Measurements from ENCODE around the gene ST6GALNAC5.

ST6GALNAC5 gene

DNA sequence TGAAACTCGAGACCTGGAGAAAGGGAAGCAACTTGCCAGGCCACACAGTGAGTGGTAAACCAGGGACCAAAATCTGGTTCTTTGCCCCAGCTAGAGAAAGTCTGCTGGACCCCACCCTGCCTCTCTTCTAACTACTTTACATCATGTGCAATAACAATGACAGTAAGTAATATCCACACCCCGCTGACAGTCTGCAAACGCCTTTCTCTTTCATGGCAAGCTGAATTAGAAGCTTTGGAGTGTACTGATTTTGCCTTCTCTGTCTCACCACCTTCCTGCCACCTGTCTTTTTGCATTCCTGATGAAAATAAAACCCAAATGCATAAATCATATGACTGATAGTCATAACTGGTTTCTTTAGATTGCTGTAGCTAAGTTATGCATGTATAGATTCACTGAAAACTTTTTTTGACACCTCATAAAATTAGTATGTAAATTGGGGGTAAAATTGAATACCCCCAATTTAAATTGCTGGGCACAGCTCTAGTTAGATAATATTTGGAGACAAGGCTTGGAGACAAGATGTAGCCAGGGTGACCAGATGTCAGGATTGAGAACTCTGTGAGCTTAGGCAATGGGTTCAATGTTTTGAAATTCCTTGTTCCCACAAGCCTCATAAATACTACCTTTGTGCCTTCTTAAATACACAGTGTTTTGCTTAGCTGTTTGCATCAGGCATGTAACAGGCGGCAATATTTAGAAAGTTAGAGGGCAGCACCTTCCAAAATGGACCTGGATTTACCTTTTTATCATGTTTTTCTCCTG lies 73.5 kb downstream of the ST6GALNAC5 start:
- POLR2A ChIA-PET, result no interaction called here
- Histone ChIP-seq H3K9me3 (ENCODE audit: control insufficient read depth, insufficient read depth, low read depth, low read length) (no peaks in the 10 kb centered on the region), H3K27ac (ENCODE audit: extremely low read depth, low read depth, low read length) (no peak overlapping the region), H3K4me1 (ENCODE audit: control insufficient read depth, insufficient read depth, low read length) (no peaks in the 10 kb centered on the region), H3K36me3 (ENCODE audit: control insufficient read depth in 2 of 2, insufficient read depth in 1 of 2, low read length in 2 of 2) (no peaks in the 10 kb centered on the region), H3K4me3 (ENCODE audit: low read depth, low read length) (no peak overlapping the region)
- CTCF ChIA-PET, result no interaction called here
- TF ChIP-seq ZNF549 (tag by site-specific recombination; IDR thresholded peaks at IDR 0.05) (no peak), SETDB1 (IDR thresholded peaks at IDR 0.05; ENCODE audit: insufficient read length, low read length) (no peak), ZNF654 (tag by site-specific recombination; IDR thresholded peaks at IDR 0.05; ENCODE audit: low read depth) (no peak), FEZF1 (tag by site-specific recombination; IDR thresholded peaks at IDR 0.05) (no peak), HOXC10 (CRISPR knock-in tag; IDR thresholded peaks at IDR 0.05) (no peak), ZNF2 (tag by site-specific recombination; IDR thresholded peaks at IDR 0.05) (no peak), ZNF660 (tag by site-specific recombination; IDR thresholded peaks at IDR 0.05) (no peak), ZNF404 (tag by site-specific recombination; IDR thresholded peaks at IDR 0.05) (no peak), ZNF791 (tag by site-specific recombination; IDR thresholded peaks at IDR 0.05) (no peak), ZNF24 (tag by site-specific recombination; IDR thresholded peaks at IDR 0.05) (no peak), ZNF239 (tag by site-specific recombination; IDR thresholded peaks at IDR 0.05) (no peak), ZBTB48 (tag by site-specific recombination; IDR thresholded peaks at IDR 0.05) (no peak), ZFP37 (tag by site-specific recombination; IDR thresholded peaks at IDR 0.05) (no peak), ZBTB17 (tag by site-specific recombination; IDR thresholded peaks at IDR 0.05) (no peak), ZNF768 (tag by site-specific recombination; IDR thresholded peaks at IDR 0.05) (no peak), ZNF184 (tag by site-specific recombination; IDR thresholded peaks at IDR 0.05) (no peak), ZBTB21 (tag by site-specific recombination; IDR thresholded peaks at IDR 0.05) (no peak)
- TF ChIP-seq, protein P1, sequence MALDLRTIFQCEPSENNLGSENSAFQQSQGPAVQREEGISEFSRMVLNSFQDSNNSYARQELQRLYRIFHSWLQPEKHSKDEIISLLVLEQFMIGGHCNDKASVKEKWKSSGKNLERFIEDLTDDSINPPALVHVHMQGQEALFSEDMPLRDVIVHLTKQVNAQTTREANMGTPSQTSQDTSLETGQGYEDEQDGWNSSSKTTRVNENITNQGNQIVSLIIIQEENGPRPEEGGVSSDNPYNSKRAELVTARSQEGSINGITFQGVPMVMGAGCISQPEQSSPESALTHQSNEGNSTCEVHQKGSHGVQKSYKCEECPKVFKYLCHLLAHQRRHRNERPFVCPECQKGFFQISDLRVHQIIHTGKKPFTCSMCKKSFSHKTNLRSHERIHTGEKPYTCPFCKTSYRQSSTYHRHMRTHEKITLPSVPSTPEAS (tag by site-specific recombination; IDR thresholded peaks at IDR 0.05), result no peak
- TF ChIP-seq, protein P2, sequence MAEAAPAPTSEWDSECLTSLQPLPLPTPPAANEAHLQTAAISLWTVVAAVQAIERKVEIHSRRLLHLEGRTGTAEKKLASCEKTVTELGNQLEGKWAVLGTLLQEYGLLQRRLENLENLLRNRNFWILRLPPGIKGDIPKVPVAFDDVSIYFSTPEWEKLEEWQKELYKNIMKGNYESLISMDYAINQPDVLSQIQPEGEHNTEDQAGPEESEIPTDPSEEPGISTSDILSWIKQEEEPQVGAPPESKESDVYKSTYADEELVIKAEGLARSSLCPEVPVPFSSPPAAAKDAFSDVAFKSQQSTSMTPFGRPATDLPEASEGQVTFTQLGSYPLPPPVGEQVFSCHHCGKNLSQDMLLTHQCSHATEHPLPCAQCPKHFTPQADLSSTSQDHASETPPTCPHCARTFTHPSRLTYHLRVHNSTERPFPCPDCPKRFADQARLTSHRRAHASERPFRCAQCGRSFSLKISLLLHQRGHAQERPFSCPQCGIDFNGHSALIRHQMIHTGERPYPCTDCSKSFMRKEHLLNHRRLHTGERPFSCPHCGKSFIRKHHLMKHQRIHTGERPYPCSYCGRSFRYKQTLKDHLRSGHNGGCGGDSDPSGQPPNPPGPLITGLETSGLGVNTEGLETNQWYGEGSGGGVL (tag by site-specific recombination; IDR thresholded peaks at IDR 0.05), result no peak

DNA sequence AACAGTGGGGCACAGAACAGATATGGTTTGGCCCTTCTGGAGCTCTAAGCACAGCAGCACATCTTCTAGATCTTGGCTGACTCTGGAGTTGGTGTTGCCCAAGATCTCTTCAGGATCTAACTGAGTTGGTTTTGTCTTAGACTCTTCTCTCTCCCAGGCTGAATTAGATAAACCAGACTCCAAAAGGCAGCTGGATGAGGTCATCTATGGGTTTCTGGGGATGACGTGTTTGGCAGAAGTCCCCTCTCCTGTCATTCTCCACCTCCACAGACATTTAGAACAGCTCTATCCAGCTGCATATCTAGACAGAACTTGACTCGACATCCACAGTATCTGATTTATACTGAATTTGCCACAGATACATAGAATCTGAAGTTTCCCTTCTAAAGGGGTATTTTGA lies 75.3 kb downstream of the ST6GALNAC5 start:
- Histone ChIP-seq H3K27ac (ENCODE audit: extremely low read depth, low read depth, low read length) (no peak overlapping the region), H3K36me3 (ENCODE audit: control insufficient read depth in 2 of 2, insufficient read depth in 1 of 2, low read length in 2 of 2) (no peaks in the 10 kb centered on the region)
- CTCF ChIA-PET, result no interaction called here

DNA sequence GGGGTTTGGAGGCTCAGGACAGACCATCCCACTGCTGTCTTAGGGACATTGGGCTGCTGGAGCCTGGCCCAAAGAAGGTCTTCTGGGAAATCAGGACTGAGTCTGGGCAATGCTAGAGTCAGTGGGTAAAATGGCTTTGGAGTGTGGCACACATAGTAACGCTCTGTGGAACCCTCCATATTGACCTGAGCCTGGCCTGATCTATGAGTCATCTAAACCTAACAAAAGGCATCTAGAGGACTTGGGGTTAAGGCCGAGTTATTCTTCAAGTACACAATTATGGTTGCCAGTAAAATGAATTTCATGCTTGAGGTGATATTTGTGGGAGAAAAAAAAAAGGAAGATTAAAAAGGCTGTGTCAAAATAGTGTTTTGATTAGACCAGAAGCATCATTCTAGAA lies 77.7 kb downstream of the ST6GALNAC5 start:
- no peaks in the 10 kb centered on the region for H3K36me3 ChIP-seq (ENCODE audit: control insufficient read depth in 2 of 2, insufficient read depth in 1 of 2, low read length in 2 of 2)
- no peak for TF ChIP-seq OVOL3 (tag by site-specific recombination; IDR thresholded peaks at IDR 0.05)
- TF ChIP-seq, protein P3, sequence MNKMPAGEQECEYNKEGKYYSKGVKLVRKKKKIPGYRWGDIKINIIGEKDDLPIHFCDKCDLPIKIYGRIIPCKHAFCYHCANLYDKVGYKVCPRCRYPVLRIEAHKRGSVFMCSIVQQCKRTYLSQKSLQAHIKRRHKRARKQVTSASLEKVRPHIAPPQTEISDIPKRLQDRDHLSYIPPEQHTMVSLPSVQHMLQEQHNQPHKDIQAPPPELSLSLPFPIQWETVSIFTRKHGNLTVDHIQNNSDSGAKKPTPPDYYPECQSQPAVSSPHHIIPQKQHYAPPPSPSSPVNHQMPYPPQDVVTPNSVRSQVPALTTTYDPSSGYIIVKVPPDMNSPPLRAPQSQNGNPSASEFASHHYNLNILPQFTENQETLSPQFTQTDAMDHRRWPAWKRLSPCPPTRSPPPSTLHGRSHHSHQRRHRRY (tag by site-specific recombination; IDR thresholded peaks at IDR 0.05), result no peak
- TF ChIP-seq ZNF24 (tag by site-specific recombination; IDR thresholded peaks at IDR 0.05), result no peak
- no peak for TF ChIP-seq SP2 (tag by site-specific recombination; IDR thresholded peaks at IDR 0.05)
- TF ChIP-seq RBAK (tag by site-specific recombination; IDR thresholded peaks at IDR 0.05), result no peak
- TF ChIP-seq, protein P4, sequence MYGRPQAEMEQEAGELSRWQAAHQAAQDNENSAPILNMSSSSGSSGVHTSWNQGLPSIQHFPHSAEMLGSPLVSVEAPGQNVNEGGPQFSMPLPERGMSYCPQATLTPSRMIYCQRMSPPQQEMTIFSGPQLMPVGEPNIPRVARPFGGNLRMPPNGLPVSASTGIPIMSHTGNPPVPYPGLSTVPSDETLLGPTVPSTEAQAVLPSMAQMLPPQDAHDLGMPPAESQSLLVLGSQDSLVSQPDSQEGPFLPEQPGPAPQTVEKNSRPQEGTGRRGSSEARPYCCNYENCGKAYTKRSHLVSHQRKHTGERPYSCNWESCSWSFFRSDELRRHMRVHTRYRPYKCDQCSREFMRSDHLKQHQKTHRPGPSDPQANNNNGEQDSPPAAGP (tag by site-specific recombination; IDR thresholded peaks at IDR 0.05), result no peak
- CTCF ChIA-PET, result no interaction called here
- POLR2A ChIA-PET, result no interaction called here
- H3K27ac ChIP-seq (ENCODE audit: extremely low read depth, low read depth, low read length), result no peak overlapping the region
- no peak overlapping the region for H3K4me3 ChIP-seq (ENCODE audit: low read depth, low read length)
- H3K9me3 ChIP-seq (ENCODE audit: control insufficient read depth, insufficient read depth, low read depth, low read length), result no peaks in the 10 kb centered on the region
- H3K4me1 ChIP-seq (ENCODE audit: control insufficient read depth, insufficient read depth, low read length), result no peaks in the 10 kb centered on the region

More for the DNA sequence above, 75.3 kb downstream of the ST6GALNAC5 start:
- no peaks in the 10 kb centered on the region for H3K9me3 ChIP-seq (ENCODE audit: control insufficient read depth, insufficient read depth, low read depth, low read length)
- H3K4me3 ChIP-seq (ENCODE audit: low read depth, low read length), result no peak overlapping the region
- TF ChIP-seq ZNF791 (tag by site-specific recombination; IDR thresholded peaks at IDR 0.05), result no peak
- POLR2A ChIA-PET, result no interaction called here
- H3K4me1 ChIP-seq (ENCODE audit: control insufficient read depth, insufficient read depth, low read length), result no peaks in the 10 kb centered on the region
